NCI-H2227 (cell line): ENCODE measurements around the gene SOX10.

Experiments
- DNase-seq: peaks from one replicate; lab custom pipeline; 2025; ENCODE audit not compliant: unreplicated experiment; lab: John Stamatoyannopoulos, UW

The SOX10 gene

DNA sequence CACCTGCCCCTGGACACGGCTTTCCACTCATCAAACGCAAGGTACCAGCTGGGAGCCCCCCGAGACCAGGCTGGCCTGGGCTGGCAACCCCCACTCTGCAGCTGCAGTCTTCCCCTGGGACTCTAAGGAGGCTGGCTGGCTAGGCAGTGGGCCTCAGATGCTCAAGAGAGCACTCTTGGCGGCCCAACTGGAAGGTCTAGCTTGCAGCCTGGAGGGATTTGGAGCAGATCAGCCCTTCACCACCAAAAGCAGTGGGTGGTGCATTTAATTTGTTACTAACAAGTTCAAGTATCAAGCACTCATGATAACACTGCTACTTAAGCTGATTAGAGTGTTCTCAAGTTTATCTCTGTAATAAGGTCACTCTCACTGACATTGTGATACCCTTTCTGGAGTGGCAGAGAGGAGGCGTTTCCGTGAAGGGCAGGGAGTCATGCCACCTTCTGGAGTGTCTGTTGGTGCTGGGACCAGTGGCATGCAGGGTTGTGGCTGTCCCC, 52.4 kb downstream of the SOX10 start:
- no peak for DNase-seq

DNA sequence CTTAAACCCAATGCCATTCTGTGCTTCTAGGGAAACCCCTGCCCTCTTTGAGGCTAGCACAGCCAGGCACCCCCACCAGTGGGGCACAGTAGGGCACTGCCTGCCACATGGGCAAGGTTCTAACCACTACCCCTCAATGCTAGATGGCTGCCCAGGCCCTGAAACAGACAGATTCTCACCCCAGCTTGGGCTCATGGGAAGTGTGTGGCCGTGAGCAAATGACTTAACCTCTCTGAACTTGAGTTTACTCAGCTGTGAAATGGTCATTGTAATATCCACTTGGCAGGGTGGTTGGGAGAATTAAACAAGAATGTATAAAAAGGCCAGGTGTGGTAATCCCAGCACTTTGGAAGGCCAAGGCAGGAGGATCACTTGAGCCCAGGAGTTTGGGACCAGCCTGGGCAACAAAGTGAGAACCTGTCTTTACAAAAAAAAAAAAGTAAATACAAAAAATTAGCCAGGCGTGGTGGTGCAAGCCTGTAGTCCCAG, 53.4 kb downstream of the SOX10 start:
- DNase-seq, result no peak

DNA sequence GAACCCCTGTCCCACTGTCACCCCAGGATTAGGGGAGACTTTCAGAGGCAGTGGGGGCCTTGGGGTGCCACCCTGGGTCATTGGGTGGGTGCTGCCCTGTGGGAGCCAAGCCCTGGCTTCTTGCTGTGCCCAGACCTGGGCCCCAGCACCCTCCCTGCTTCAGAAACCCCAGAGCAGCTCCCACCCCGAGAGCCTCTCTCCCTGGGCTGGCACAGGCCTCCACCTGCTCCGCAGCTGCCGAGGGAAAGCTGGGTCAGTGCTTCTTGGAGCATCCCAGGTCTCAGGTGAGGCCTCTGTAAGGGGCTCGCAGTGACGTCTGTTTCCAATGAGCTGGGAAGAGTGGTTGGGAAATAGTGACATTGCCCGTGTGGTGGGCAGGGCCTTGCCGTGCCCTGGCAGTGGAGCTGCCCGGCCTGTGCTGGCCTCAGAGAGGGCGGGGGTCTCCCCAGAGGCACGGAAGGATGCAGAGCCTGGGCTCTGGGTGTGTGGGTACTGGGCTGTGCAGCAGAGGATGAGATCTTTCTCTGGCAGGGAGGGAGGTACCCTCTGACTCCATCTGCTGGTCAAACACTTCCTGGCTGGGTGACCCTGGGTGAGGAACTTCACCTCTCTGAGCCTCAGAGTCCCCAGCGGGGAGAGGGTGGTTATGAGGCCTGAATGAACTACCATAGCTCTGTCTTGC, 53.9 kb downstream of the SOX10 start:
- DNase-seq, result no peak

DNA sequence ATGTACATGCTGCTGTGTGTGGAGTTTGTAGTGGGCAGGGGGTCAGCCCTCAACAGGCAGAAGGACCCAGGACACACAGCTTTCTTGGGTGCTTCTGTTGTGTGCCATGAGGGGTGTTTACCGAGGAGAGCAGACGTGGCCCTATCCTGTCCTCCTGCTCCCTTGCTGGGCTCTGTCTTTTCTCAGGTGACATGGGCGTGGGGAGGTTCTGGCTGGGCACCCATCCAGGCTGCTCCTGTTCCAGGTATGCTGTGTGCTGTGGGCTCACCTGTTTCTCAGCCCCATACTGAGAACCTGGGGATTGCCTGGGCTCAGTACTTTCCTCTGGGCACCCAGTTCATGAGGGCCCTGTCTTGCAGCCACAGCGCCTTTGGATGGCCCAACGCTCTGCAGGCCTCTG, 55.0 kb downstream of the SOX10 start:
- no peak for DNase-seq

DNA sequence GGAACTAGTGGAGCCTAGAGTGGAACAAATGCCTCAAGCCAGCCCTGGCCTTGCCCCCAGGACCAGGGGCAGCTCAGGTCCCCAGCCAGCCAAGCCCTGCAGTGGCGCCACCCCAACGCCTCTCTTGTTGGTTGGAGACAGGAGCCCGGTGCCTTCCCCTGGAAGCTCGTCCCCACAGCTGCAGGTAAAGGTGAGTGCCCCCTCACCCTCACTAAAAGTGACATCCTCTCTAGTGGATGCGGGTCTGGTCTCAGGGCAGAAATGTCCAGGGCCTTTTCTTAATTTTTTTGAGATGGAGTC, 56.8 kb downstream of the SOX10 start:
- DNase-seq, result no peak

DNA sequence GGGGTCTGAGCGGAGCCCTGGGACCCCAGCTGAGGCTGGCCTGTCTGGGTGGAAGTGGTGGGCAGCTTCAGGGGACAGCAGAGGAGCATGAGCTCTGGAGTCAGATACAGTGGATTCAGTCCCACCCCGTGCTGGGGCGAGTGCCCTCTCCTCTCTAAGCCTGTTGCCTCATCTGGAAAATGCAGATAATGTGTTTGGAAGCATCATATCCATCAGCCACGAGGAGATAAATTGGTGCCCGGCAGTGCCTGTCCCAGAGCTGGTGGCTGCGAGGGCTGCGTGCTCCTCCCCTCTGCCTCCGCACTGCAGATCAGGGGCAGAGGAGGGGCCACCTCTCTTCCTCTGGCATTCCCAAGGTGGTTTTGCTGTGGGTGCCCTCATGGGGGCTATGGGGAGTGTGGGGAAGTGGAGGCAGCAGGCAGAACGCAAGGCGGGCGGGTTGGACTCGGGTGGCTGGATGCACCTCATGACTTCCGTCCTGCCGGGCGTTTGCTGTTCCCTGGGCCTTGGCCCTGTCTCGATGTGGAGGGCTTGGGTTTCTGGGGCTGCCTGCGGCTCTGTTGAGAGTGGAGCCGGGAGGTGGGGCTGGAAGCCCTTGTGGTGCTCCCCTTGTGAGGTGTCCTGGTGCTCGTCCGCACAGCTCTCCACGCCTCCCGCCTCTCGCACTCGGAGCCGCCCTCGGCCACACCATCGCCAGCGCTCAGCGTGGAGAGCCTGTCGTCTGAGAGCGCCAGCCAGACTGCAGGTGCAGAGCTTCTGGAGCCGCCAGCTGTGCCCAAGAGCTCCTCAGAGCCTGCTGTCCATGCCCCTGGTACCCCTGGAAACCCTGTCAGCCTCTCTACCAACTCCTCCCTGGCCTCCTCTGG, 57.4 kb downstream of the SOX10 start:
- no peak for DNase-seq

DNA sequence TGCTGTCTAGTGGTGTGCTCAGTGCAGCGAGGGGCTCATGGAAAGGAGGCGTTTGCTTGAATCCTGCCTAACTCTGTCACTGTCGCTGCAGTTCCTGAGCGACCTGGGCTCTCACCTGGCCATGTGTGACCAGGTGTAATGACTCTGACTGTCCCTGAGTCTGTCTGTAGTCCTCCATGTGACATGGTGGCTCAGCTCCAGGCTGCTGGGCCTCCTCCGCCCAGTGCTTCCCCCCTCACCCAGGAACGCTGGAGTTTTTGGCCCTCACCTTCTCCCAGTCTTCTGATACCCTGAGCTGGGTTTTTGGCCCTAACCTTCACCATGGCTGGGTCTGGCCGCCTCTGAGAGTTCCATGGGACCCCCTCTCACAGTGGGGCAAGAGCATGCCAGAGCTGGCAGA, 58.0 kb downstream of the SOX10 start:
- no peak for DNase-seq

DNA sequence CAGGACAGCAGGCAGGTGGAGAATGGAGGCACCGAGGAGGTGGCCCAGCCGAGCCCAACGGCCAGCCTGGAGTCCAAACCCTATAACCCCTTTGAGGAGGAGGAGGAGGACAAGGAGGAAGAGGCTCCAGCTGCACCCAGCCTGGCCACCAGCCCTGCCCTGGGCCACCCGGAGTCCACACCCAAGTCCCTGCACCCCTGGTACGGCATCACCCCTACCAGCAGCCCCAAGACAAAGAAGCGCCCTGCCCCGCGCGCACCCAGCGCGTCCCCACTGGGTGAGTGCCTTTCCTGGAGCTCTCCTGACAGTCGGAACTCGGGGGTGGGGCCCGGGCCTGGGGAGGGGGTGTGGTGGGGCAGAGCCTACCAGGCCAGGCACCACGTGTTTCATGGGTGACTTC, 58.6 kb downstream of the SOX10 start:
- no peak for DNase-seq

DNA sequence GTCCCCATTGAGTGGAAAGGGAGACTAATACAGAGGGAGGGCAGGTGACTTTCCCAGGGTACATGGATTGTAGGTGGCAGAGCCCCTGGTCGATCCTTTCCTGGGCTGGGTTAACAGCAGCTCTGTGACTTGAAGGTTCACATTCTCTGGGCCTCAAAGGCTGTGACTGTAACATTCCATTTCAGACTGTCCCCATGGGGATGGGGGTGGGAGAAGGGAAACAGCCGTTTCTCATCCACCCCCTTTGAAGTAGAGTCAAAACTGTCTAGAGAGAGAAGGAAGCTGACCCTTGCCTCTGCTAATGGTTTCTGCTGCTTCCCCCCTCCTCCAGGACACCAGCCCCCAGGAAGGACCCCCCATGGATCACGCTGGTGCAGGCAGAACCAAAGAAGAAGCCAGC, 59.0 kb downstream of the SOX10 start:
- DNase-seq, result no peak

DNA sequence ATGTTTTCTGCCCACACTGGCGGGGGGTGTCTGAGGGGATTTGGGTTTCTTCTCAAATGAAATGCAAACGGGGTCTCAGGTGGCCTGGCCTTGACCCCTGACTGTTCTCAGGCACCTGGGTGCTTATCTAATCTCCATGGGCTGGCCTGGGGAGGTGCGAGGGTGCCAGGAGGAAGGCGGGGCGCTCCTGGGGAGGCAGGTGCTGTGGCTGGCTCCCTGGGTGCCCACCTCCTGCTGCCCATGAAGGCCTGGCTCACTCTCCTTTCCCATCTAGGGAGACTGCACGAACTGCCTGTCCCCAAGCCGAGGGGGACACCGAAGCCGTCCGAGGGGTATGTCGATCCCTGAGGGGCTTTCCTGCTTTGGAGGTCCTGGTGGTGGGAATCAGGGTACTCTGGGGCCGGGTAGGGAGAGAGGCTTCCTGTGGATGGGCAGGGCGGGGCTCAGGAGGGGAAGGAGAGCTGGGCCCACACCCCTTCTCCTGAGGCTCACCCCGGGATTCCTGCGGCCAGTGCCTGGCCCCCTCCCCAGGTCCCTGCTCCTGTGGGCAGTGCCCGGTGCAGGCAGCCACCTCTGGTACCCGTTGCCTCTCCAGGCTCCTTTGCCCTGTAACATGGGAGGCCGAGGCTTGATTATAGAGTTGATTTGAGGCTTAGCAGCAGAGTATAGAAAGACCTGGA, 59.8 kb downstream of the SOX10 start:
- no peak for DNase-seq

DNA sequence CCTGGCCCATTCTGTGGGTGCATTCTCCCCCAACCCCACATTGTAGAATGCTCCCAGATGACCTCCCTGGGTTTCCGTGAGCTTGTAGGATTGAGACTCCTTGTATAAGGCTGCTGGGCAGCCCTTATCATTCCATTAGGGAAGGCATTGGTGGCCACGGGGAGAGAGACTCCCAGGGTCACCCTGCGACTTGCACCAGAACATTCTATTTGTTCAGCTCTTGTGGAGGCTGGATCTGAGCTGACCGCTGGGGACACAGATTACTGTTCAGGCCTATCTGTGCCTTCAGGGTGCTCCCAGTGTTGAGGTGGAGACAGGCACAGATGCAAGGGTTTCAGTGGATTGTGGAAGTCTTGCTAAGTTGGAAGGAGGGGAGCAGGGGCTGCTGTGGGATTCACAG, 60.4 kb downstream of the SOX10 start:
- DNase-seq, result no peak
